Naive thymus-derived CD4-positive, alpha-beta T cell (primary cell): Measurements from ENCODE around the gene RPL12. TPM values are rescaled to one million over a fixed set of nuclear protein-coding genes. Genes with fewer than 3 reads are reported as not detected.

Experiments
- ATAC-seq: fragments of 150-1000 bp; cut with Tn5 transposase; 2 replicates; pipeline ENCODE4 v1.10.0; 2021; ENCODE audit warnings: mild to moderate bottlenecking, moderate library complexity
- CTCF ChIA-PET: fragments of 350-600 bp; sonication (Branson Sonifier 250); formaldehyde crosslinking; loops from one replicate; lab custom pipeline; 2021; ENCODE audit warnings: antibody characterized with exemption; lab: Charles Lee
- POLR2A ChIA-PET: fragments of 350-600 bp; sonication (Branson Sonifier 250); formaldehyde crosslinking; loops from one replicate; lab custom pipeline; 2021; ENCODE audit warnings: antibody characterized with exemption, inconsistent platforms; lab: Charles Lee
- DNase-seq, 9 donors: peaks; one replicate each; pipeline versions ENCODE4 v3.0.0 to v3.0.0-alpha.2; 2020 to 2022; ENCODE audit warnings: mixed read lengths in 1 of 9
- H3K27ac ChIP-seq: one replicate; pipeline ENCODE4 v1.7.0; 2013; ENCODE audit warnings: mild to moderate bottlenecking, low read depth, low read length, moderate library complexity
- H3K27me3 ChIP-seq, 2 donors: one replicate each; pipeline ENCODE4 v1.7.0; 2013; ENCODE audit warnings: low read length in 2 of 2, mild to moderate bottlenecking in 2 of 2, moderate library complexity in 2 of 2; ENCODE audit not compliant: control insufficient read depth in 2 of 2, insufficient read depth in 2 of 2
- H3K36me3 ChIP-seq, 3 experiments: 1 replicate in 2 of 3; 2 replicates in 1 of 3; pipeline ENCODE4 v1.7.0; 2013; ENCODE audit warnings: low read length in 3 of 3, mild to moderate bottlenecking in 3 of 3, moderate library complexity in 1 of 3; ENCODE audit not compliant: insufficient read depth in 3 of 3, control insufficient read depth in 2 of 3
- H3K4me1 ChIP-seq, 2 donors: one replicate each; pipeline ENCODE4 v1.7.0; 2013; ENCODE audit warnings: low read length in 2 of 2, mild to moderate bottlenecking in 2 of 2, moderate library complexity in 1 of 2; ENCODE audit not compliant: control insufficient read depth in 2 of 2, insufficient read depth in 2 of 2
- H3K4me3 ChIP-seq: 2 replicates; pipeline ENCODE4 v1.7.0; 2013; ENCODE audit warnings: mild to moderate bottlenecking, low read length
- H3K9me3 ChIP-seq, 3 experiments: 1 replicate in 2 of 3; 2 replicates in 1 of 3; pipeline ENCODE4 v1.7.0; 2013; ENCODE audit warnings: low read length in 3 of 3; ENCODE audit not compliant: control insufficient read depth in 2 of 3
- H3K27ac Mint-ChIP-seq, 9 donors: one replicate each; pipeline ENCODE4 v1.8.0; 2020 to 2022; ENCODE audit warnings: mixed read lengths in 9 of 9, mild to moderate bottlenecking in 8 of 9, moderate library complexity in 5 of 9, inconsistent platforms in 2 of 9
- H3K27me3 Mint-ChIP-seq, 5 donors: one replicate each; pipeline ENCODE4 v1.8.0; 2021 to 2022; ENCODE audit warnings: mixed read lengths in 5 of 5, mild to moderate bottlenecking in 1 of 5
- H3K36me3 Mint-ChIP-seq, 5 donors: one replicate each; pipeline ENCODE4 v1.8.0; 2020 to 2022; ENCODE audit warnings: mixed read lengths in 5 of 5, mild to moderate bottlenecking in 3 of 5, inconsistent platforms in 1 of 5
- H3K4me1 Mint-ChIP-seq, 7 donors: one replicate each; pipeline ENCODE4 v1.8.0; 2020 to 2022; ENCODE audit warnings: mixed read lengths in 7 of 7, mild to moderate bottlenecking in 3 of 7, inconsistent platforms in 1 of 7
- H3K4me3 Mint-ChIP-seq, 10 donors: one replicate each; pipeline ENCODE4 v1.8.0; 2020 to 2022; ENCODE audit warnings: mild to moderate bottlenecking in 10 of 10, mixed read lengths in 10 of 10, moderate library complexity in 6 of 10, inconsistent platforms in 2 of 10
- H3K9me3 Mint-ChIP-seq, 11 donors: one replicate each; pipeline ENCODE4 v1.8.0; 2020 to 2022; ENCODE audit warnings: mixed read lengths in 11 of 11, mild to moderate bottlenecking in 4 of 11, inconsistent platforms in 1 of 11, moderate library complexity in 1 of 11
- intact Hi-C, 2 donors: fragments of 100-400 bp; cut with micrococcal nuclease; formaldehyde crosslinking; loops; one replicate each; pipeline ENCODE4 v1.15.1; 2023
- polyA plus RNA-seq, 2 donors: library from polyadenylated mRNA; unstranded; fragments of 300-500 nt; fragmentation: Illumina TruSeq; gene quantifications; one replicate each; pipeline ENCODE4 v1.2.3, GENCODE V29; 2021
- total RNA-seq, 6 experiments: library from RNA in 5 of 6; stranded (reverse) in 5 of 6; gene quantifications; 1 replicate in 5 of 6; 2 replicates in 1 of 6; pipeline ENCODE4 v1.2.3 and lab custom pipeline; 2021 to 2026

The RPL12 gene
- total and polyA plus RNA-seq, 7 experiments from 2014 or later, result 1,005 to 1,958 (median 1,896) TPM

GRCh38 chr9:127404631-127405030, 46.6 kb downstream of the RPL12 start:
- Histone ChIP-seq H3K27me3 (peaks cover 0 to 34% of the 10 kb centered on the region in 2 donors), H3K27ac (no peak overlapping the region), H3K4me3 (no peak overlapping the region), H3K9me3 (no peaks in the 10 kb centered on the region), H3K36me3 (no peaks in the 10 kb centered on the region), H3K4me1 (no peaks in the 10 kb centered on the region)
- POLR2A ChIA-PET, result interaction anchor here (0.6 kb wide), 1 partner anchor 68 kb away, joined by 4 read pairs; no protein-coding TSS in a partner anchor
- DNase-seq (no peak), ATAC-seq (no peak)
- Mint-ChIP-seq H3K4me3 (no peak overlapping the region), H3K36me3 (no peaks in the 10 kb centered on the region), H3K27me3 (peaks cover 26 to 48% (median 29%) of the 10 kb centered on the region in 5 donors), H3K9me3 (no peaks in the 10 kb centered on the region), H3K4me1 (peaks cover 0 to 4% (median 0%) of the 10 kb centered on the region in 7 donors), H3K27ac (no peak overlapping the region)
- CTCF ChIA-PET, result no interaction called here
- intact Hi-C loops, result no loop called here

GRCh38 chr9:127403507-127404192, 47.6 kb downstream of the RPL12 start:
- CTCF ChIA-PET, result no interaction called here
- intact Hi-C loops, result no loop called here

GRCh38 chr9:127402401-127403090, 48.7 kb downstream of the RPL12 start:
- Mint-ChIP-seq H3K27me3 (peaks cover 37 to 60% (median 42%) of the 10 kb centered on the region in 5 donors), H3K4me3 (no peak overlapping the region), H3K27ac (no peak overlapping the region), H3K4me1 (peaks cover 5 to 9% (median 8%) of the 10 kb centered on the region in 7 donors), H3K9me3 (no peaks in the 10 kb centered on the region), H3K36me3 (no peaks in the 10 kb centered on the region)
- H3K4me3 ChIP-seq, result no peak overlapping the region
- H3K9me3 ChIP-seq, result no peaks in the 10 kb centered on the region
- ATAC-seq (no peak), DNase-seq (no peak)
- H3K27me3 ChIP-seq, result peaks cover 0 to 47% of the 10 kb centered on the region in 2 donors
- H3K27ac ChIP-seq, result no peak overlapping the region
- H3K4me1 ChIP-seq, result peaks cover 8 to 10% of the 10 kb centered on the region in 2 donors
- no peaks in the 10 kb centered on the region for H3K36me3 ChIP-seq
- intact Hi-C loops, result no loop called here
- ChIA-PET POLR2A (interaction anchor here (1.1 to 1.9 kb wide), 2 partner anchors 14 to 22 kb away, joined by 3 to 7 read pairs; partner anchors contain the start of gene ZNF79), CTCF (interaction anchor here (0.6 kb wide), 1 partner anchor 22 kb away, joined by 3 read pairs; no protein-coding TSS in a partner anchor)

More at GRCh38 chr9:127403507-127404192, 47.6 kb downstream of the RPL12 start:
- H3K27ac Mint-ChIP-seq, result peak overlapping the region in 1 of 9 donors; percentile 72
- Histone ChIP-seq H3K27me3 (peaks cover 0 to 38% of the 10 kb centered on the region in 2 donors), H3K9me3 (no peaks in the 10 kb centered on the region), H3K36me3 (no peaks in the 10 kb centered on the region), H3K4me1 (peaks cover 0 to 1% of the 10 kb centered on the region in 2 donors), H3K27ac (no peak overlapping the region), H3K4me3 (no peak overlapping the region)
- no peaks in the 10 kb centered on the region for H3K9me3 Mint-ChIP-seq
- no peak overlapping the region for H3K4me3 Mint-ChIP-seq
- ATAC-seq (no peak), DNase-seq (no peak)
- POLR2A ChIA-PET, result interaction anchor here (0.6 to 1.9 kb wide), 2 partner anchors 15 to 67 kb away, joined by 4 to 7 read pairs; no protein-coding TSS in a partner anchor
- H3K4me1 Mint-ChIP-seq, result peaks cover 0 to 4% (median 0%) of the 10 kb centered on the region in 7 donors
- peaks cover 32 to 54% (median 36%) of the 10 kb centered on the region in 5 donors for H3K27me3 Mint-ChIP-seq
- H3K36me3 Mint-ChIP-seq, result no peaks in the 10 kb centered on the region

- Mint-ChIP-seq H3K27me3 (peaks cover 32 to 59% (median 47%) of the 10 kb centered on the region in 5 donors), H3K9me3 (no peaks in the 10 kb centered on the region), H3K27ac (peak overlapping the region in 1 of 9 donors; percentile 55), H3K4me1 (peaks cover 7 to 21% (median 16%) of the 10 kb centered on the region in 7 donors), H3K36me3 (no peaks in the 10 kb centered on the region), H3K4me3 (no peak overlapping the region)
- CTCF ChIA-PET, result interaction anchor here (1.6 kb wide), 1 partner anchor 12 kb away, joined by 3 read pairs; no protein-coding TSS in a partner anchor
- Histone ChIP-seq H3K27me3 (peaks cover 0 to 47% of the 10 kb centered on the region in 2 donors), H3K4me1 (peaks cover 10 to 15% of the 10 kb centered on the region in 2 donors), H3K4me3 (no peak overlapping the region), H3K27ac (no peak overlapping the region), H3K9me3 (no peaks in the 10 kb centered on the region), H3K36me3 (no peaks in the 10 kb centered on the region)
- POLR2A ChIA-PET, result interaction anchor here (0.5 to 1.2 kb wide), 2 partner anchors 12 to 675 kb away, joined by 5 read pairs; no protein-coding TSS in a partner anchor
- intact Hi-C loops, result loop anchor here in 1 of 2 donors (2.0 kb wide), 1 partner anchor 185 kb away; no protein-coding TSS in a partner anchor
- no peak for ATAC-seq
- no peak for DNase-seq
These were observed 51.4 kb downstream of the RPL12 start for GRCh38 chr9:127399736-127400269.

- CTCF ChIA-PET, result interaction anchor here (0.6 to 1.6 kb wide), 4 partner anchors 10 to 195 kb away, joined by 3 to 4 read pairs (median 4); no protein-coding TSS in a partner anchor
- Mint-ChIP-seq H3K4me3 (peak overlapping the region in 7 of 10 donors; percentile 48 to 82 (median 65)), H3K36me3 (no peaks in the 10 kb centered on the region), H3K27me3 (peaks cover 36 to 68% (median 56%) of the 10 kb centered on the region in 5 donors), H3K9me3 (no peaks in the 10 kb centered on the region), H3K4me1 (peaks cover 7 to 21% (median 16%) of the 10 kb centered on the region in 7 donors), H3K27ac (peak overlapping the region in 1 of 9 donors; percentile 37)
- Histone ChIP-seq H3K36me3 (no peaks in the 10 kb centered on the region), H3K4me1 (peaks cover 10 to 15% of the 10 kb centered on the region in 2 donors), H3K27ac (no peak overlapping the region), H3K4me3 (no peak overlapping the region), H3K9me3 (no peaks in the 10 kb centered on the region), H3K27me3 (peaks cover 0 to 41% of the 10 kb centered on the region in 2 donors)
- DNase-seq (no peak), ATAC-seq (no peak)
- intact Hi-C loops, result loop anchor here (1.0 to 2.0 kb wide), 2 partner anchors 25 to 184 kb away; partner anchors contain the start of gene ZNF79 (in 1 of the 2)
- POLR2A ChIA-PET, result interaction anchor here (0.6 to 1.2 kb wide), 3 partner anchors 11 to 96 kb away, joined by 3 to 5 read pairs (median 4); partner anchors contain the start of genes LRSAM1 and RPL12
These were observed 52.3 kb downstream of the RPL12 start for GRCh38 chr9:127398715-127399400.
